Measurements from ENCODE around the gene FER.
"Not testable (repeated sequence)": the region's sequence is repeated elsewhere in the genome, so short reads cannot be mapped to it uniquely, and the experiment has no call there.

Gene FER

DNA sequence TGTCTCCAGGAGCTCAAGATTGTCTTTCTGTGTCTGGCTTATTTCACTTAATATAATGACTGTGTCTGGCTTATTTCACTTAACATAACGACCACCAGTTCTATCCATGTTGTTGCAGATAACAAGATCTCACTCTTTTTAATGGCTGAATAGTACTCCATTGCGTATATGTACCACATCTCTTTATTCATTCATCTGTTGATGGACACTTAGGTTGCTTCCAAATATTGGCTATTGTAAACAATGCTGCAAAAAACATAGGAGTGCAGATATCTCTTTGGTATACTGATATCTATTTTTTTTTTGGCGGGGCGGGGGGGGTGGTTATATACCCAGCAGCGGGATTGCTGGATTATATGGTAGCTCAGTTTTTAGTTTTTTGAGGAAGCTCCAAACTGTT is 45.5 kb downstream of the FER start:
- H3K36me3 ChIP-seq (ENCODE audit: control insufficient read depth, insufficient read depth, low read length) = no peaks in the 10 kb centered on the region
- H2AFZ ChIP-seq = no peak overlapping the region
- peaks cover 17% of the 10 kb centered on the region for H3K79me2 ChIP-seq
- TF ChIP-seq, protein P1, sequence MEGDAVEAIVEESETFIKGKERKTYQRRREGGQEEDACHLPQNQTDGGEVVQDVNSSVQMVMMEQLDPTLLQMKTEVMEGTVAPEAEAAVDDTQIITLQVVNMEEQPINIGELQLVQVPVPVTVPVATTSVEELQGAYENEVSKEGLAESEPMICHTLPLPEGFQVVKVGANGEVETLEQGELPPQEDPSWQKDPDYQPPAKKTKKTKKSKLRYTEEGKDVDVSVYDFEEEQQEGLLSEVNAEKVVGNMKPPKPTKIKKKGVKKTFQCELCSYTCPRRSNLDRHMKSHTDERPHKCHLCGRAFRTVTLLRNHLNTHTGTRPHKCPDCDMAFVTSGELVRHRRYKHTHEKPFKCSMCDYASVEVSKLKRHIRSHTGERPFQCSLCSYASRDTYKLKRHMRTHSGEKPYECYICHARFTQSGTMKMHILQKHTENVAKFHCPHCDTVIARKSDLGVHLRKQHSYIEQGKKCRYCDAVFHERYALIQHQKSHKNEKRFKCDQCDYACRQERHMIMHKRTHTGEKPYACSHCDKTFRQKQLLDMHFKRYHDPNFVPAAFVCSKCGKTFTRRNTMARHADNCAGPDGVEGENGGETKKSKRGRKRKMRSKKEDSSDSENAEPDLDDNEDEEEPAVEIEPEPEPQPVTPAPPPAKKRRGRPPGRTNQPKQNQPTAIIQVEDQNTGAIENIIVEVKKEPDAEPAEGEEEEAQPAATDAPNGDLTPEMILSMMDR (IDR thresholded peaks at IDR 0.05) = no peak
- no peaks in the 10 kb centered on the region for H3K4me1 ChIP-seq
- H3K27me3 ChIP-seq (ENCODE audit: control insufficient read depth, insufficient read depth, low read length) = no peaks in the 10 kb centered on the region
- no peaks in the 10 kb centered on the region for H3K9me3 ChIP-seq (ENCODE audit: control insufficient read depth, low read length)
- H3K27ac ChIP-seq = no peak overlapping the region
- no peak overlapping the region for H3K4me3 ChIP-seq (ENCODE audit: low read depth, low read length)
- H3K4me2 ChIP-seq (ENCODE audit: low read length) = no peak overlapping the region
- H3K9ac ChIP-seq = no peak overlapping the region

DNA sequence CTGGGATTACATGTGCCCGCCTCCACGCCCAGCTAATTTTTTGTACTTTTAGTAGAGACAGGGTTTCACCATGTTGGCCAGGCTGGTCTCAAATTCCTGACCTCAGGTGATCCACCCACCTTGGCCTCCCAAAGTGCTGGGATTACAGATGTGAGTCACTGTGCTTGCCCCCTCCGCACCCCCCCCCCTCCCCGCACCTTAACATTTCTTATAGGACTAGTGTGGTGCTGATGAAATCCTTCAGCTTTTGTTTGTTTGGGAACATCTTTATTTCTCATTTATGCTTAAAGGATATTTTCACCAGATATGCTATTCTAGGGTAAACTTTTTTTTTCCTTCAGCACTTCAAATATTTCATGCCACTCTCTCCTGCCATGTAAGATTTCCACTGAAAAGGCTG is 46.7 kb downstream of the FER start:
- H3K4me3 ChIP-seq (ENCODE audit: low read depth, low read length); H3K36me3 ChIP-seq (ENCODE audit: control insufficient read depth, insufficient read depth, low read length); H3K27me3 ChIP-seq (ENCODE audit: control insufficient read depth, insufficient read depth, low read length); H3K4me2 ChIP-seq (ENCODE audit: low read length); H3K9ac ChIP-seq; H3K27ac ChIP-seq; H3K4me1 ChIP-seq; H3K9me3 ChIP-seq (ENCODE audit: control insufficient read depth, low read length); H2AFZ ChIP-seq: not testable (repeated sequence)
- peaks cover 17% of the 10 kb centered on the region for H3K79me2 ChIP-seq

DNA sequence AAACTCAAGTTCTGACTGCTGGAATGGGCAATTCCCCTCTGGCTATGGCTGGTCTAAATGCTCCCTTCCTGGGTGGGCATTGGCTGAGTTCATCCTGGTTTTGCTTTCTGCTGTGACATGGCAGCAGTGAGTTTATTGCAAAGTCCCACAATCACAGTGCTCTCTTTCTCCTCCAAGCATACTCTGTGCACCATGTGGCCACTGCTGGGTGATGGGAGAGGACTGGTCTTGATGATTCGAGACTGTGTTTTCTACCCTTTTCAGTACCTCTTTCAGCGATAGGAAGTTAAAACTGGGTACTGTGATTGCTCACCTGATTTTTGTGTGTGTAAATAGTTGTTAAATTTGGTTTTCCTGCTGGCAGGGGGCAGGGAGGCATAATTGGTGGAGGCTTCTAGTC is 49.7 kb downstream of the FER start:
- Histone ChIP-seq H2AFZ (no peak overlapping the region), H3K4me1 (no peaks in the 10 kb centered on the region), H3K27me3 (ENCODE audit: control insufficient read depth, insufficient read depth, low read length) (no peaks in the 10 kb centered on the region), H3K9ac (no peak overlapping the region), H3K27ac (no peak overlapping the region), H3K4me3 (ENCODE audit: low read depth, low read length) (no peak overlapping the region), H3K79me2 (peaks cover 17% of the 10 kb centered on the region), H3K36me3 (ENCODE audit: control insufficient read depth, insufficient read depth, low read length) (no peaks in the 10 kb centered on the region), H3K9me3 (ENCODE audit: control insufficient read depth, low read length) (no peaks in the 10 kb centered on the region), H3K4me2 (ENCODE audit: low read length) (no peak overlapping the region)
- TF ChIP-seq, protein P1 (IDR thresholded peaks at IDR 0.05) = no peak

DNA sequence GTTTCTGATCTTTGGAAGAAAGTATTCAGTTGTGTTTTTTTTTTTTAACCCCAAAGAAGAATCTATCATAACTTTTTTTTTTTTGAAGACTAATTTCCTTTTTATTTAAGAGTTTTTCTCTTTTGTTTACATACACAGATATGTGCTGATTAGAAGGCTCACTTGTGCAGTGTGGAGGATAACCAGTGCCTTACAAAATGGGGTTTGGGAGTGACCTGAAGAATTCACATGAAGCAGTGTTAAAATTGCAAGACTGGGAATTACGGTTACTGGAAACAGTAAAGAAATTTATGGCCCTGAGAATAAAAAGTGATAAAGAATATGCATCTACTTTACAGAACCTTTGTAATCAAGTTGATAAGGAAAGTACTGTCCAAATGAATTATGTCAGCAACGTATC is 50.3 kb downstream of the FER start:
- TF ChIP-seq, protein P1 (IDR thresholded peaks at IDR 0.05) = no peak
- Histone ChIP-seq H3K4me1 (no peaks in the 10 kb centered on the region), H2AFZ (no peak overlapping the region), H3K9ac (no peak overlapping the region), H3K4me3 (ENCODE audit: low read depth, low read length) (no peak overlapping the region), H3K27me3 (ENCODE audit: control insufficient read depth, insufficient read depth, low read length) (no peaks in the 10 kb centered on the region), H3K4me2 (ENCODE audit: low read length) (no peak overlapping the region), H3K9me3 (ENCODE audit: control insufficient read depth, low read length) (no peaks in the 10 kb centered on the region), H3K36me3 (ENCODE audit: control insufficient read depth, insufficient read depth, low read length) (no peaks in the 10 kb centered on the region), H3K79me2 (peaks cover 17% of the 10 kb centered on the region), H3K27ac (no peak overlapping the region)

DNA sequence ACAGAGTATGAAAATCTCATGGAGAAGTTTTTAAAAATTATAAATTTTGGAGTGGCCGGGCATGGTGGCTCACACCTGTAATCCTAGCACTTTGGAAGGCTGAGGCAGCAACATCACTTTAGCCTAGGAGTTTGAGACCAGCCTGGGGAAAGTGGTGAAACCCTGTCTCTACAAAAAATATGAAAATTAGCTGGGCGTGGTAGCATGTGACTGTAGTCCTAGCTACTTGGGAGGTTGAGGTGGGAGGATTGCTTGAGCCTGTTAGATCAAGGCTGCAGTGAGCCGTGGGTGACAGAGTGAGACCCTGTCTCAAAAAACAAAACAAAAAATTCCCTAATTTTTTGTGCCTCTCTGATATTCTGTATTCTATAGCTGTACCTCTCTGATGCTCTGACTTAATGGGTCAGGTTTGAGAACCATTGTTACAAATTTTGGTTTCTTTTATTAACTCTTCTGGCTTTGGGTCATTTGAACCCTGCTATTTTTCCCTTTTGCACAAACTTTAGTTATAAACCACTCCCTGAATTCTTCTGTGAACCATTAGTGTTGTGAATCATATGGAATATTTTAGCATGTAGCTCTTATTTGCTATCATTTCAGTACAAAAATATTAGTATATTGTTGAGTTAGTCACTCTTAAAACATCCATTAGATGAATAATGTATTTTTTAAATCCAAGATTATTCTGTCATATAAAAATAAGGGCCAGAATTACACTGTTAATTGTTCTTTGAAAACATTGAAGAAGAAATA is 51.0 kb downstream of the FER start:
- H2AFZ ChIP-seq = no peak overlapping the region

More for the DNA sequence above, 51.0 kb downstream of the FER start:
- H3K4me2 ChIP-seq (ENCODE audit: low read length) = no peak overlapping the region
- no peak overlapping the region for H3K9ac ChIP-seq
- H3K4me1 ChIP-seq = no peaks in the 10 kb centered on the region
- H3K27ac ChIP-seq = no peak overlapping the region
- peaks cover 2% of the 10 kb centered on the region for H3K9me3 ChIP-seq (ENCODE audit: control insufficient read depth, low read length)
- no peaks in the 10 kb centered on the region for H3K27me3 ChIP-seq (ENCODE audit: control insufficient read depth, insufficient read depth, low read length)
- H3K36me3 ChIP-seq (ENCODE audit: control insufficient read depth, insufficient read depth, low read length) = no peaks in the 10 kb centered on the region
- TF ChIP-seq, protein P1 (IDR thresholded peaks at IDR 0.05) = no peak
- peaks cover 23% of the 10 kb centered on the region for H3K79me2 ChIP-seq
- H3K4me3 ChIP-seq (ENCODE audit: low read depth, low read length) = no peak overlapping the region

Data from parathyroid adenoma (tissue), 2 donors.